ENCODE data around the gene PLD4. TPM values are rescaled to one million over a fixed set of nuclear protein-coding genes. Genes with fewer than 3 reads are reported as not detected.
"Not testable (repeated sequence)": the region's sequence is repeated elsewhere in the genome, so short reads cannot be mapped to it uniquely, and the experiment has no call there.

Gene PLD4
- total RNA-seq, 1 donor from 2014 or later = 7.8 TPM

GRCh38 chr14:104947881-104948735, 23.4 kb downstream of the PLD4 start:
- not testable (repeated sequence) for H3K4me3 ChIP-seq (ENCODE audit: low read length in 3 of 3); H3K36me3 ChIP-seq (ENCODE audit: control insufficient read depth in 3 of 3, insufficient read depth in 3 of 3, low read length in 3 of 3); H3K9me3 ChIP-seq (ENCODE audit: control insufficient read depth in 3 of 3, low read length in 3 of 3); H3K4me1 ChIP-seq (ENCODE audit: control insufficient read depth in 3 of 3, insufficient read depth in 3 of 3, low read length in 3 of 3); H3K27ac ChIP-seq (ENCODE audit: low read depth, low read length); H3K9ac ChIP-seq (ENCODE audit: low read depth in 1 of 3, low read length in 3 of 3); H3K27me3 ChIP-seq (ENCODE audit: control insufficient read depth in 3 of 3, insufficient read depth in 3 of 3, low read length in 3 of 3)

DNA sequence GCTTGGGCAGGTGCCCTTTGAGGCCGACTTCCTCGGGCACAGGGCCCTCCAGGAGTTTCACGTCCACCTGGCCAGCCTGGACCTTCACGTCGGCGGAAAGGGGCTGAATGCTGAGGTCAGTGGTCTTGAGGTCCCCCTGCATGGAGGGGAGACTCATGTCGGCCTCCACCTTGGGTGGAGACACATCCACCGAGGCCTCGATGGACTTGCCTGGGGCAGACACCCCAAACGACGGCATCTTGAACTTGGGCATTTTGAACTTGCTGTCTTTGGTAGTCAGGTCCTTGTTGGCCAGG, 24.0 kb downstream of the PLD4 start:
- no peaks in the 10 kb centered on the region for H3K9me3 ChIP-seq (ENCODE audit: control insufficient read depth in 3 of 3, low read length in 3 of 3)
- no peak overlapping the region for H3K27ac ChIP-seq (ENCODE audit: low read depth, low read length)
- H3K4me1 ChIP-seq (ENCODE audit: control insufficient read depth in 3 of 3, insufficient read depth in 3 of 3, low read length in 3 of 3) = no peaks in the 10 kb centered on the region
- no peaks in the 10 kb centered on the region for H3K27me3 ChIP-seq (ENCODE audit: control insufficient read depth in 3 of 3, insufficient read depth in 3 of 3, low read length in 3 of 3)
- H3K9ac ChIP-seq (ENCODE audit: low read depth in 1 of 3, low read length in 3 of 3) = no peak overlapping the region
- H3K4me3 ChIP-seq (ENCODE audit: low read length in 3 of 3) = no peak overlapping the region
- H3K36me3 ChIP-seq (ENCODE audit: control insufficient read depth in 3 of 3, insufficient read depth in 3 of 3, low read length in 3 of 3) = no peaks in the 10 kb centered on the region

DNA sequence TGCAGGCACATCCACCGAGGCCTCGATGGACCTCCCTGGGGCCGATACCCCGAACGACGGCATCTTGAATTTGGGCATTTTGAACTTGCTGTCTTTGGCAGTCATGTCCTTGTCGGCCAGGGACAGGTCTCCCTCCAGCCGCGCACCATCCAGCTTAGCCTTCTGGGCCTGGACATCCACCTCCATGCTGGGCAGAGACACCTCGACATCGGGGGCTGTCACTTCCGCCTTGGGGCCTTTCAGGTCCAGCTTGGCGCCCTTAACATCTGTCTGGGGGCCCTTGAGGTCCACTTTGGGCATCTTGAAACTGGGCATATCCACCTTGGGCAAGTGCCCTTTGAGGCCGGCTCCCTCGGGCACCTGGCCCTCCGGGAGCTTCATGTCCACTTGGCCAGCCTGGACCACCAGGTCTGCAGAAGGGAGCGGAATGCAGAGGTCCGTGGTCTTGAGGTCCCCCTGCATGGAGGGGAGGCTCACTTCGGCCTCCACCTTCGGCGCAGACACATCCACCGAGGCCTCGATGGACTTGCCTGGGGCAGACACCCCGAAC, 24.8 kb downstream of the PLD4 start:
- not testable (repeated sequence) for H3K36me3 ChIP-seq (ENCODE audit: control insufficient read depth in 3 of 3, insufficient read depth in 3 of 3, low read length in 3 of 3); H3K4me1 ChIP-seq (ENCODE audit: control insufficient read depth in 3 of 3, insufficient read depth in 3 of 3, low read length in 3 of 3); H3K27me3 ChIP-seq (ENCODE audit: control insufficient read depth in 3 of 3, insufficient read depth in 3 of 3, low read length in 3 of 3); H3K9ac ChIP-seq (ENCODE audit: low read depth in 1 of 3, low read length in 3 of 3); H3K4me3 ChIP-seq (ENCODE audit: low read length in 3 of 3); H3K9me3 ChIP-seq (ENCODE audit: control insufficient read depth in 3 of 3, low read length in 3 of 3); H3K27ac ChIP-seq (ENCODE audit: low read depth, low read length)

DNA sequence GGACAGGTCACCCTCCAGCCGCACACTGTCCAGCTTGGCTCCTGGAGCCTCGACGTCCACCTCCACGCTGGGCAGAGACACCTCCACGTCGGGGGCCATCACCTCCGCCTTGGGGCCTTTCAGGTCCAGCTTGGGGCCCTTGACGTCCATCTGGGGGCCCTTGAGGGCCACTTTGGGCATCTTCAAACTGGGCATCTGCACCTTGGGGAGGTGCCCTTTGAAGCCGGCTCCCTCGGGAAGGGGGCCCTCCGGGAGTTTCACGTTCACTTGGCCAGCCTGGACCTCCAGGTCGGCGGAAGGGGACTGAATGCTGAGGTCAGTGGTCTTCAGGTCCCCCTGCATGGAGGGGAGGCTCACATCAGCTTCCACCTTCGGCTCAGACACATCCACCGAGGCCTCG, 25.3 kb downstream of the PLD4 start:
- no peaks in the 10 kb centered on the region for H3K4me1 ChIP-seq (ENCODE audit: control insufficient read depth in 3 of 3, insufficient read depth in 3 of 3, low read length in 3 of 3)
- no peaks in the 10 kb centered on the region for H3K27me3 ChIP-seq (ENCODE audit: control insufficient read depth in 3 of 3, insufficient read depth in 3 of 3, low read length in 3 of 3)
- no peak overlapping the region for H3K4me3 ChIP-seq (ENCODE audit: low read length in 3 of 3)
- H3K9ac ChIP-seq (ENCODE audit: low read depth in 1 of 3, low read length in 3 of 3) = no peak overlapping the region
- H3K9me3 ChIP-seq (ENCODE audit: control insufficient read depth in 3 of 3, low read length in 3 of 3) = no peaks in the 10 kb centered on the region
- H3K36me3 ChIP-seq (ENCODE audit: control insufficient read depth in 3 of 3, insufficient read depth in 3 of 3, low read length in 3 of 3) = no peaks in the 10 kb centered on the region
- no peak overlapping the region for H3K27ac ChIP-seq (ENCODE audit: low read depth, low read length)

GRCh38 chr14:104950701-104951100, 26.0 kb downstream of the PLD4 start:
- not testable (repeated sequence) for H3K36me3 ChIP-seq (ENCODE audit: control insufficient read depth in 3 of 3, insufficient read depth in 3 of 3, low read length in 3 of 3); H3K27me3 ChIP-seq (ENCODE audit: control insufficient read depth in 3 of 3, insufficient read depth in 3 of 3, low read length in 3 of 3); H3K4me1 ChIP-seq (ENCODE audit: control insufficient read depth in 3 of 3, insufficient read depth in 3 of 3, low read length in 3 of 3); H3K4me3 ChIP-seq (ENCODE audit: low read length in 3 of 3); H3K27ac ChIP-seq (ENCODE audit: low read depth, low read length); H3K9me3 ChIP-seq (ENCODE audit: control insufficient read depth in 3 of 3, low read length in 3 of 3); H3K9ac ChIP-seq (ENCODE audit: low read depth in 1 of 3, low read length in 3 of 3)

DNA sequence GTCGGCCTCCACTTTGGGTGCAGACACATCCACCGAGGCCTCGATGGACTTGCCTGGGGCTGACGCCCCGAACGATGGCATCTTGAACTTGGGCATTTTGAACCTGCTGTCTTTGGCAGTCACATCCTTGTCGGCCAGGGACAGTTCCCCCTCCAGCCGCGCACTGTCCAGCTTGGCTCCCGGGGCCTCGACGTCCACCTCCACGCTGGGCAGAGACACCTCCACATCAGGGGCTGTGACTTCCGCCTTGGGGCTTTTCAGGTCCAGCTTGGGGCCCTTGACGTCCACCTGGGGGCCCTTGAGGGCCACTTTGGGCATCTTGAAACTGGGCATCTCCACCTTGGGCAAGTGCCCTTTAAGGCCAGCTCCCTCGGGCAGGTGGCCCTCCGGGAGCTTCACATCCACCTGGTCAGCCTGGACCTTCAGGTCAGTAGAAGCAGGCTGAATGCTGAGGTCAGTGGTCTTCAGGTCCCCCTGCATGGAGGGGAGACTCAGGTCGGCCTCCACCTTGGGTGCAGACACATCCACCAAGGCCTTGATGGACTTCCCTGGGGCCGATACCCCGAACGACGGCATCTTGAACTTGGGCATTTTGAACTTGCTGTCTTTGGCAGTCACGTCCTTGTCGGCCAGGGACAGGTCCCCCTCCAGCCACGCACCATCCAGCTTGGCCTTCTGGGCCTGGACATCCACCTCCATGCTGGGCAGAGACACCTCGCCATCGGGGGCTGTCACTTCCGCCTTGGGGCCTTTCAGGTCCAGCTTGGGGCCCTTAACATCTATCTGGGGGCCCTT, 27.4 kb downstream of the PLD4 start:
- not testable (repeated sequence) for H3K9ac ChIP-seq (ENCODE audit: low read depth in 1 of 3, low read length in 3 of 3); H3K27ac ChIP-seq (ENCODE audit: low read depth, low read length); H3K4me1 ChIP-seq (ENCODE audit: control insufficient read depth in 3 of 3, insufficient read depth in 3 of 3, low read length in 3 of 3); H3K9me3 ChIP-seq (ENCODE audit: control insufficient read depth in 3 of 3, low read length in 3 of 3); H3K4me3 ChIP-seq (ENCODE audit: low read length in 3 of 3)
- peaks cover 0 to 12% (median 0%) of the 10 kb centered on the region in 3 donors for H3K36me3 ChIP-seq (ENCODE audit: control insufficient read depth in 3 of 3, insufficient read depth in 3 of 3, low read length in 3 of 3)
- peaks cover 4 to 16% (median 4%) of the 10 kb centered on the region in 3 donors for H3K27me3 ChIP-seq (ENCODE audit: control insufficient read depth in 3 of 3, insufficient read depth in 3 of 3, low read length in 3 of 3)

- no peak overlapping the region for H3K9ac ChIP-seq (ENCODE audit: low read depth in 1 of 3, low read length in 3 of 3)
- H3K27ac ChIP-seq (ENCODE audit: low read depth, low read length) = no peak overlapping the region
- no peaks in the 10 kb centered on the region for H3K9me3 ChIP-seq (ENCODE audit: control insufficient read depth in 3 of 3, low read length in 3 of 3)
- H3K36me3 ChIP-seq (ENCODE audit: control insufficient read depth in 3 of 3, insufficient read depth in 3 of 3, low read length in 3 of 3) = peaks cover 0 to 13% (median 0%) of the 10 kb centered on the region in 3 donors
- peaks cover 9 to 22% (median 9%) of the 10 kb centered on the region in 3 donors for H3K27me3 ChIP-seq (ENCODE audit: control insufficient read depth in 3 of 3, insufficient read depth in 3 of 3, low read length in 3 of 3)
- H3K4me1 ChIP-seq (ENCODE audit: control insufficient read depth in 3 of 3, insufficient read depth in 3 of 3, low read length in 3 of 3) = no peaks in the 10 kb centered on the region
- H3K4me3 ChIP-seq (ENCODE audit: low read length in 3 of 3) = no peak overlapping the region
Measured at GRCh38 chr14:104953097-104953496, 28.4 kb downstream of the PLD4 start.

- Histone ChIP-seq H3K27me3 (ENCODE audit: control insufficient read depth in 3 of 3, insufficient read depth in 3 of 3, low read length in 3 of 3) (peaks cover 9 to 22% (median 9%) of the 10 kb centered on the region in 3 donors), H3K4me3 (ENCODE audit: low read length in 3 of 3) (no peak overlapping the region), H3K4me1 (ENCODE audit: control insufficient read depth in 3 of 3, insufficient read depth in 3 of 3, low read length in 3 of 3) (no peaks in the 10 kb centered on the region), H3K27ac (ENCODE audit: low read depth, low read length) (no peak overlapping the region), H3K9me3 (ENCODE audit: control insufficient read depth in 3 of 3, low read length in 3 of 3) (no peaks in the 10 kb centered on the region), H3K36me3 (ENCODE audit: control insufficient read depth in 3 of 3, insufficient read depth in 3 of 3, low read length in 3 of 3) (peaks cover 0 to 13% (median 0%) of the 10 kb centered on the region in 3 donors), H3K9ac (ENCODE audit: low read depth in 1 of 3, low read length in 3 of 3) (no peak overlapping the region)
Measured at GRCh38 chr14:104953896-104954656, 29.4 kb downstream of the PLD4 start.

DNA sequence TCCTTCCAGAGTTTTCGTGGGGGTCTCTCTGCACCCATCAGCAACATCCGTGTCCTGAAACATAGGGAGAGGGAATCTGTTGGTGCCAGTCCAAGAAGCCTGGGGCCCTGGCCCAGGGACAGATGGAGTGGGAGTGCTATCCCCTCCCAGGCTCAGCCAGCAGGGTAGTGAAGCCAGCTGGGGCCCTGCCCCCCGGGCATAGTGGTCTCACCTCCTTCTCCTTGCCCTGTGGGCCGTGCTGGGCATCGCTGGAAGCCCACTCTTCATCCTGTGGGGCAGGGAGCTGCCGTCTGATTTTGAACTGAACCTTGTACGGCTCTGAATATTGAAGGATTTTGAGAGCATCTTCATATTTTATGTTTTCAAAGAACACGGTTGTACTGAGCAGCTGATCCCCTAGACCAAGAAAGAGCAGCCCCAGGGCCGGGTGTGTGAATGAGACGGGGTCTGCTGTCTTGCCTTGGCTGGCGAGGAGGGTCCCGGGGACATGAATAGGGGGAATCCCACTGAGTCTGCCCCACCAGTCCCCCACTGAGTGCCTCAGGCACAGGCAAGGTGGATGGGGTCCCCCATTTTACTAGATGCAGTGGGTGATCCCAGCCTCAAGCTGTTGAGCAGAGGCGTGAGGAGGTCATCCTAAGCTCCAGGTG, 30.2 kb downstream of the PLD4 start:
- Histone ChIP-seq H3K9me3 (ENCODE audit: control insufficient read depth in 3 of 3, low read length in 3 of 3) (no peaks in the 10 kb centered on the region), H3K9ac (ENCODE audit: low read depth in 1 of 3, low read length in 3 of 3) (no peak overlapping the region), H3K4me3 (ENCODE audit: low read length in 3 of 3) (no peak overlapping the region), H3K36me3 (ENCODE audit: control insufficient read depth in 3 of 3, insufficient read depth in 3 of 3, low read length in 3 of 3) (peaks cover 0 to 13% (median 0%) of the 10 kb centered on the region in 3 donors), H3K27me3 (ENCODE audit: control insufficient read depth in 3 of 3, insufficient read depth in 3 of 3, low read length in 3 of 3) (peaks cover 9 to 22% (median 9%) of the 10 kb centered on the region in 3 donors), H3K4me1 (ENCODE audit: control insufficient read depth in 3 of 3, insufficient read depth in 3 of 3, low read length in 3 of 3) (no peaks in the 10 kb centered on the region), H3K27ac (ENCODE audit: low read depth, low read length) (no peak overlapping the region)

Measured in skeletal muscle tissue (tissue), 4 donors.